Measurements from ENCODE around the gene GPS2.
A peak's percentile ranks its signal among the peaks of the same experiment; 100 is the strongest.

Gene GPS2

DNA sequence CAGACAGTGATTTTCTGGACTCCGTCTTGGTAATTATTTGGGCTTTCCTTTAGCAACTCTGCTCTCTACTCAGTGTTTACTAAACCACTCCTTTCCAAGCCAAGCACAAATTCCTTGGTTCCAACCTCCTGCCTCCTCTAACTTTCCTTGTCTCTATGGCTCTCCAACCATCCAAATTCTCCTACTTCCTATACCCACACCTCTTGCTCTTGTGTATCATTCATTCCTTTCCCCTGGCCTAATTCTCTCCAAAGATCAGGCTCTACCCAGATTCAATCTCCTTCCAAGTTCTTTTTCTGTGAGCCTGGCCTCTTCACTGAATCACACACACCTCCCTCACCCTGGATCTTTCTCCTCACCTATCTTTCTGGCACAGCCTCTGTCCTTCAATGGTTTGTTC, 12.8 kb upstream of the GPS2 start:
- Histone ChIP-seq H2AFZ (ENCODE audit: low read length) (no peak overlapping the region), H3K27ac (ENCODE audit: low read length) (no peak overlapping the region)
- no peak for DNase-seq

DNA sequence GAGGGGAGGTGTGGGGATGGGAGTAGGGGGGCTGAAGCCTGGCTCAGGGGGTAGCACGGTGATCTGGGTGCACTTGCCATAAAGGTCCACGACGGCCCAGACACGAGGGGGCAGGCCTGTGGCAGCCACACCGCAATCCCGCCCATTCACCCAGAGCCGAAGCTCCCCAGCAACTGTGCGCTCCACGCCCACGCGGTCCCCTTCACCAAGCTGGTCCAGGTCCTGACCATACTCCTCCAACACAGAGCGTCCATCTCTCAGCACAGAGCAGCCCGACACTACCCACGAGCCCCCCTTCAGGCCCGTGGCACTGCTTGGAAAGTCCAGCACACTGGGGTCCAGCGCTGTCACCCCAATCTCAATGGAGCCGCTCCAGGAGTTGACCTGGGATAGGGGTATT, 12.3 kb upstream of the GPS2 start:
- TF ChIP-seq, protein P1, sequence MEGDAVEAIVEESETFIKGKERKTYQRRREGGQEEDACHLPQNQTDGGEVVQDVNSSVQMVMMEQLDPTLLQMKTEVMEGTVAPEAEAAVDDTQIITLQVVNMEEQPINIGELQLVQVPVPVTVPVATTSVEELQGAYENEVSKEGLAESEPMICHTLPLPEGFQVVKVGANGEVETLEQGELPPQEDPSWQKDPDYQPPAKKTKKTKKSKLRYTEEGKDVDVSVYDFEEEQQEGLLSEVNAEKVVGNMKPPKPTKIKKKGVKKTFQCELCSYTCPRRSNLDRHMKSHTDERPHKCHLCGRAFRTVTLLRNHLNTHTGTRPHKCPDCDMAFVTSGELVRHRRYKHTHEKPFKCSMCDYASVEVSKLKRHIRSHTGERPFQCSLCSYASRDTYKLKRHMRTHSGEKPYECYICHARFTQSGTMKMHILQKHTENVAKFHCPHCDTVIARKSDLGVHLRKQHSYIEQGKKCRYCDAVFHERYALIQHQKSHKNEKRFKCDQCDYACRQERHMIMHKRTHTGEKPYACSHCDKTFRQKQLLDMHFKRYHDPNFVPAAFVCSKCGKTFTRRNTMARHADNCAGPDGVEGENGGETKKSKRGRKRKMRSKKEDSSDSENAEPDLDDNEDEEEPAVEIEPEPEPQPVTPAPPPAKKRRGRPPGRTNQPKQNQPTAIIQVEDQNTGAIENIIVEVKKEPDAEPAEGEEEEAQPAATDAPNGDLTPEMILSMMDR (IDR thresholded peaks at IDR 0.05; ENCODE audit: low read length): no peak
- TF ChIP-seq EZH2 (optimal IDR thresholded peaks at IDR 0.05; ENCODE audit: low read depth, low read length) (no peak), EZH2phosphoT487 (IDR thresholded peaks at IDR 0.05; ENCODE audit: low read length) (no peak)
- peaks cover 9% of the 10 kb centered on the region for H3F3A ChIP-seq (ENCODE audit: insufficient read depth, low read length)
- no peak for DNase-seq
- H3K4me3 ChIP-seq (ENCODE audit: low read length): no peak overlapping the region
- no peaks in the 10 kb centered on the region for H3K9me3 ChIP-seq (replicated peaks; ENCODE audit: insufficient read depth, low read length)
- H3K4me2 ChIP-seq (ENCODE audit: low read depth, low read length): no peak overlapping the region
- H3K27ac ChIP-seq (ENCODE audit: low read length): no peak overlapping the region
- peaks cover 19% of the 10 kb centered on the region for H3K4me1 ChIP-seq (ENCODE audit: low read length)
- H3K9ac ChIP-seq (ENCODE audit: low read length): no peak overlapping the region
- H3K36me3 ChIP-seq (replicated peaks; ENCODE audit: insufficient read depth, low read length): no peaks in the 10 kb centered on the region
- H4K20me1 ChIP-seq (ENCODE audit: insufficient read depth, low read length): no peaks in the 10 kb centered on the region
- H3K27me3 ChIP-seq (replicated peaks; ENCODE audit: insufficient read depth, low read length): no peaks in the 10 kb centered on the region
- peaks cover 18% of the 10 kb centered on the region for H3K79me2 ChIP-seq (ENCODE audit: low read length)
- H2AFZ ChIP-seq (ENCODE audit: low read length): no peak overlapping the region
- no peaks in the 10 kb centered on the region for H3K9me2 ChIP-seq (replicated peaks; ENCODE audit: insufficient read depth, low read length)

More for the DNA sequence above, 12.8 kb upstream of the GPS2 start:
- Histone ChIP-seq H3K36me3 (replicated peaks; ENCODE audit: insufficient read depth, low read length) (no peaks in the 10 kb centered on the region), H3K9me2 (replicated peaks; ENCODE audit: insufficient read depth, low read length) (no peaks in the 10 kb centered on the region), H3K4me2 (ENCODE audit: low read depth, low read length) (peak overlapping the region; percentile 96; the same call in 1 of the 2 replicates), H3K4me1 (ENCODE audit: low read length) (peaks cover 19% of the 10 kb centered on the region), H3K4me3 (ENCODE audit: low read length) (peak overlapping the region; percentile 98; the same call in 1 of the 2 replicates), H3K79me2 (ENCODE audit: low read length) (peaks cover 18% of the 10 kb centered on the region), H3K9me3 (replicated peaks; ENCODE audit: insufficient read depth, low read length) (no peaks in the 10 kb centered on the region), H4K20me1 (ENCODE audit: insufficient read depth, low read length) (no peaks in the 10 kb centered on the region), H3K9ac (ENCODE audit: low read length) (peak overlapping the region; percentile 88; the same call in 1 of the 2 replicates), H3F3A (ENCODE audit: insufficient read depth, low read length) (peaks cover 9% of the 10 kb centered on the region), H3K27me3 (replicated peaks; ENCODE audit: insufficient read depth, low read length) (no peaks in the 10 kb centered on the region)
- TF ChIP-seq EZH2 (optimal IDR thresholded peaks at IDR 0.05; ENCODE audit: low read depth, low read length) (no peak), EZH2phosphoT487 (IDR thresholded peaks at IDR 0.05; ENCODE audit: low read length) (no peak)
- TF ChIP-seq, protein P1 (IDR thresholded peaks at IDR 0.05; ENCODE audit: low read length): no peak

DNA sequence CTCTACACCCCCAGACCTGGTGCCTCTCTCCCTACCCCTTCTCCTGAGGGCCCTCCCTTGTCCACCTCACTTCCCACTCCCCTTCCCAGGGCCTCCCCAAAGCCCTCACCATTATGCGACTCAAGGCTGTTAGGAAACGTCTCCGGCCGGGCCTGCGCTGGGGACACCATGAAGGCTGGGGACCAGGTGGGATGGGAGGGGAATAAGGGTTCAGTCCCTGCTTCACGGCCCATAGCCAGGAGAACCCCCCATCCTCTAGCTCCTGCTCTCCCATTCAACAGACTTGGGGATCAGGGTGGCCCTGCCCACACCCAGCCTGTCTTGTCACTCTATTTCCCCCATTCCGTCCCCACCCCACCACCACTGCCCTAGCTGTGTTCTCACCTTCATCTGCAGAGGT, 11.9 kb upstream of the GPS2 start:
- H3K36me3 ChIP-seq (replicated peaks; ENCODE audit: insufficient read depth, low read length): no peaks in the 10 kb centered on the region
- no peaks in the 10 kb centered on the region for H4K20me1 ChIP-seq (ENCODE audit: insufficient read depth, low read length)
- no peaks in the 10 kb centered on the region for H3K27me3 ChIP-seq (replicated peaks; ENCODE audit: insufficient read depth, low read length)
- no peak overlapping the region for H3K9ac ChIP-seq (ENCODE audit: low read length)
- TF ChIP-seq, protein P1 (IDR thresholded peaks at IDR 0.05; ENCODE audit: low read length): no peak
- TF ChIP-seq EZH2 (optimal IDR thresholded peaks at IDR 0.05; ENCODE audit: low read depth, low read length) (no peak), EZH2phosphoT487 (IDR thresholded peaks at IDR 0.05; ENCODE audit: low read length) (no peak)
- DNase-seq: no peak
- H3K9me3 ChIP-seq (replicated peaks; ENCODE audit: insufficient read depth, low read length): no peaks in the 10 kb centered on the region
- H3K9me2 ChIP-seq (replicated peaks; ENCODE audit: insufficient read depth, low read length): no peaks in the 10 kb centered on the region
- no peak overlapping the region for H2AFZ ChIP-seq (ENCODE audit: low read length)
- H3K4me1 ChIP-seq (ENCODE audit: low read length): peaks cover 15% of the 10 kb centered on the region
- H3K4me2 ChIP-seq (ENCODE audit: low read depth, low read length): no peak overlapping the region
- peaks cover 5% of the 10 kb centered on the region for H3F3A ChIP-seq (ENCODE audit: insufficient read depth, low read length)
- peaks cover 18% of the 10 kb centered on the region for H3K79me2 ChIP-seq (ENCODE audit: low read length)
- no peak overlapping the region for H3K4me3 ChIP-seq (ENCODE audit: low read length)
- H3K27ac ChIP-seq (ENCODE audit: low read length): no peak overlapping the region
